B cell (primary cell): ENCODE data around the gene TMIE. TPM values are rescaled to one million over a fixed set of nuclear protein-coding genes. Genes with fewer than 3 reads are reported as not detected.
"Not testable (repeated sequence)": the region's sequence is repeated elsewhere in the genome, so short reads cannot be mapped to it uniquely, and the experiment has no call there.

Source experiments
- ATAC-seq: fragments of 200-7000 bp; cut with Tn5 transposase; one replicate; pipeline ENCODE4 v1.10.0; 2021; ENCODE audit warnings: low read depth, mild to moderate bottlenecking, moderate number of reproducible peaks, moderate library complexity
- CTCF ChIA-PET: fragments of 350-600 bp; sonication (Branson Sonifier 250); formaldehyde crosslinking; loops from one replicate; lab custom pipeline; 2021; ENCODE audit warnings: antibody characterized with exemption, inconsistent platforms; lab: Charles Lee
- POLR2A ChIA-PET: fragments of 350-600 bp; sonication (Branson Sonifier 250); formaldehyde crosslinking; loops from one replicate; lab custom pipeline; 2021; ENCODE audit warnings: antibody characterized with exemption; lab: Charles Lee
- DNase-seq: peaks from one replicate; pipeline ENCODE4 v3.0.0; 2013
- H2AFZ ChIP-seq: 2 replicates; pipeline ENCODE4 v1.6.1; 2012; ENCODE audit warnings: mild to moderate bottlenecking, low read depth, low read length; ENCODE audit not compliant: insufficient read depth, poor library complexity, severe bottlenecking
- H3K27ac ChIP-seq, 2 donors: 1 replicate in 1 of 2; 2 replicates in 1 of 2; pipeline ENCODE4 v1.5.1; 2012 to 2013; ENCODE audit warnings: low read length in 2 of 2, mild to moderate bottlenecking in 2 of 2, moderate library complexity in 1 of 2
- H3K27me3 ChIP-seq, 4 experiments: fragments of 200-600 bp in 1 of 4; sonication (generic) in 1 of 4; replicated peaks in 1 of 4; 1 replicate in 2 of 4; 2 replicates in 2 of 4; pipeline versions ENCODE4 v1.6.1 to v1.7.0; 2013 to 2016; ENCODE audit warnings: low read length in 3 of 4, mild to moderate bottlenecking in 2 of 4, mixed read lengths in 1 of 4, moderate library complexity in 1 of 4; ENCODE audit not compliant: insufficient read depth in 4 of 4, control insufficient read depth in 3 of 4; ENCODE audit errors: control extremely low read depth in 1 of 4
- H3K36me3 ChIP-seq, 2 experiments: replicated peaks in 1 of 2; 1 replicate in 1 of 2; 2 replicates in 1 of 2; pipeline versions ENCODE4 v1.6.1 to v1.7.1; 2013; ENCODE audit warnings: low read length in 1 of 2; ENCODE audit not compliant: insufficient read depth in 2 of 2, control insufficient read depth in 1 of 2; ENCODE audit errors: control extremely low read depth in 1 of 2, extremely low read depth in 1 of 2
- H3K4me1 ChIP-seq, 2 donors: fragments of 200-600 bp in 1 of 2; sonication (generic) in 1 of 2; 1 replicate in 1 of 2; 2 replicates in 1 of 2; pipeline versions ENCODE4 v1.5.1 to v1.6.1; 2013 to 2017; ENCODE audit warnings: low read length in 2 of 2; ENCODE audit not compliant: control insufficient read depth in 2 of 2, insufficient read depth in 2 of 2
- H3K4me2 ChIP-seq: replicated peaks from 2 replicates; pipeline ENCODE3; 2012; ENCODE audit warnings: mild to moderate bottlenecking, low read depth, low read length; ENCODE audit not compliant: poor library complexity, severe bottlenecking
- H3K4me3 ChIP-seq, 5 experiments: fragments of 200-600 bp in 1 of 5; sonication (generic) in 1 of 5; 1 replicate in 3 of 5; 2 replicates in 2 of 5; pipeline versions ENCODE4 v1.5.1 to v1.7.0; 2011 to 2016; ENCODE audit warnings: low read length in 4 of 5, mild to moderate bottlenecking in 4 of 5, low read depth in 2 of 5, control low read depth in 1 of 5, moderate library complexity in 1 of 5; ENCODE audit not compliant: insufficient read depth in 1 of 5; ENCODE audit errors: control extremely low read depth in 1 of 5, extremely low read depth in 1 of 5
- H3K79me2 ChIP-seq: fragments of 200-600 bp; sonication (generic); one replicate; pipeline ENCODE4 v1.6.0; 2016; ENCODE audit warnings: low read length; ENCODE audit not compliant: control insufficient read depth, insufficient read depth
- H3K9ac ChIP-seq: fragments of 200-600 bp; sonication (generic); 2 replicates; pipeline ENCODE4 v1.6.1; 2017; ENCODE audit warnings: mild to moderate bottlenecking, low read length, moderate library complexity
- H3K9me3 ChIP-seq, 3 donors: one replicate each; pipeline versions ENCODE4 v1.6.1 to v1.7.1; 2013; ENCODE audit warnings: low read length in 2 of 3; ENCODE audit not compliant: control insufficient read depth in 2 of 3, insufficient read depth in 1 of 3; ENCODE audit errors: control extremely low read depth in 1 of 3
- H4K20me1 ChIP-seq: 2 replicates; pipeline ENCODE4 v1.6.0; 2012; ENCODE audit warnings: mild to moderate bottlenecking, low read length; ENCODE audit not compliant: insufficient read depth, control insufficient read depth, poor library complexity, severe bottlenecking
- H3K27ac Mint-ChIP-seq: one replicate; pipeline ENCODE4 v1.8.0; 2021; ENCODE audit warnings: mixed read lengths
- H3K27me3 Mint-ChIP-seq: one replicate; pipeline ENCODE4 v1.8.0; 2021; ENCODE audit warnings: mixed read lengths
- H3K4me1 Mint-ChIP-seq: one replicate; pipeline ENCODE4 v1.8.0; 2021; ENCODE audit warnings: mixed read lengths
- H3K4me3 Mint-ChIP-seq: one replicate; pipeline ENCODE4 v1.8.0; 2021; ENCODE audit warnings: mixed read lengths
- H3K9me3 Mint-ChIP-seq: one replicate; pipeline ENCODE4 v1.8.0; 2022; ENCODE audit warnings: mixed read lengths; ENCODE audit not compliant: insufficient read depth
- EZH2 ChIP-seq: IDR thresholded peaks from 2 replicates; pipeline ENCODE4 v1.6.1; 2012; ENCODE audit warnings: borderline replicate concordance, low read depth, mild to moderate bottlenecking, moderate library complexity, low read length; ENCODE audit not compliant: insufficient read depth, poor library complexity, severe bottlenecking
- WGBS: methylation state at CpG from one replicate; pipeline ENCODE4 v1.1.5; 2013; ENCODE audit warnings: missing lambda C conversion rate; ENCODE audit not compliant: insufficient coverage; 5-methylcytosine and 5-hydroxymethylcytosine counted together
- intact Hi-C: fragments of 100-400 bp; cut with micrococcal nuclease; formaldehyde crosslinking; loops from one replicate; pipeline ENCODE4 v1.10.0; 2022
- polyA plus RNA-seq: library from polyadenylated mRNA; depleted of rRNA; stranded (reverse); fragments of >200 nt; gene quantifications from 2 replicates; pipeline ENCODE4 v1.2.3, GENCODE V29; 2012
- total RNA-seq, 2 donors: library from RNA; stranded (reverse); fragments of 120-200 nt in 1 of 2; gene quantifications; 1 replicate in 1 of 2; 2 replicates in 1 of 2; pipeline versions ENCODE4 v1.2.3 to v1.2.4, GENCODE V29; 2013 to 2022
- TF ChIP-seq, protein P1 (sequence below): fragments of 200-600 bp; IDR thresholded peaks from one replicate; pipeline ENCODE4 v1.8.0; 2022; ENCODE audit warnings: antibody characterized with exemption, mild to moderate bottlenecking

TMIE gene
- total and polyA plus RNA-seq, 2 donors (not counting 1 experiment from before 2014, with no cell fraction given): not detected

DNA sequence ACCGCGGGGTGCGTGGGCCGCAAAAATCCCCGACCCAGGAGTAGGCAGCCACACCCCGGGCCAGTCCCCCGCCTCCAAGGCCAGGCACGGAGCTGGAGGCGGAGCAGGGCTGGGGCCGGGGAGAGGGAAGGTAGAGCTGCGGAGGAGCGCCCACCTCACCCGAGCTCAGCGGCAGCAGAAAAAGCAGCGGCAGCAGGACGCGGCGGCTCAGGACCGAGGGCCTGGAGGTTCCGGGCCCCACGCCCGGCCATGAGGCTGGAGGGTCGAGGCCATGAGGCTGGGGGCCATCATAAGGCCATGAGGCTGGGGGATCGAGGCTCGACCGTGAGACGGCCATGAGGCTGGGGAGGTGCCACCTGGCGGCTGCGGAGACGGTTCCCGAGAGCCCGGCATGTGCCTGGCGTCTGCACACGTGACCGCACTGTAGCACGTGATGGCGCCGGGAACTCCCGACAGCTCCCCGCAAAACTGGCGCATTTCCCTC lies 49.4 kb downstream of the TMIE start:
- TF ChIP-seq, protein P1, sequence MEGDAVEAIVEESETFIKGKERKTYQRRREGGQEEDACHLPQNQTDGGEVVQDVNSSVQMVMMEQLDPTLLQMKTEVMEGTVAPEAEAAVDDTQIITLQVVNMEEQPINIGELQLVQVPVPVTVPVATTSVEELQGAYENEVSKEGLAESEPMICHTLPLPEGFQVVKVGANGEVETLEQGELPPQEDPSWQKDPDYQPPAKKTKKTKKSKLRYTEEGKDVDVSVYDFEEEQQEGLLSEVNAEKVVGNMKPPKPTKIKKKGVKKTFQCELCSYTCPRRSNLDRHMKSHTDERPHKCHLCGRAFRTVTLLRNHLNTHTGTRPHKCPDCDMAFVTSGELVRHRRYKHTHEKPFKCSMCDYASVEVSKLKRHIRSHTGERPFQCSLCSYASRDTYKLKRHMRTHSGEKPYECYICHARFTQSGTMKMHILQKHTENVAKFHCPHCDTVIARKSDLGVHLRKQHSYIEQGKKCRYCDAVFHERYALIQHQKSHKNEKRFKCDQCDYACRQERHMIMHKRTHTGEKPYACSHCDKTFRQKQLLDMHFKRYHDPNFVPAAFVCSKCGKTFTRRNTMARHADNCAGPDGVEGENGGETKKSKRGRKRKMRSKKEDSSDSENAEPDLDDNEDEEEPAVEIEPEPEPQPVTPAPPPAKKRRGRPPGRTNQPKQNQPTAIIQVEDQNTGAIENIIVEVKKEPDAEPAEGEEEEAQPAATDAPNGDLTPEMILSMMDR: no peak
- no peak for TF ChIP-seq EZH2
- Histone ChIP-seq H3K9ac (no peak overlapping the region), H2AFZ (no peak overlapping the region), H4K20me1 (no peaks in the 10 kb centered on the region), H3K79me2 (no peaks in the 10 kb centered on the region), H3K27me3 (no peaks in the 10 kb centered on the region), H3K36me3 (no peaks in the 10 kb centered on the region), H3K4me1 (no peaks in the 10 kb centered on the region), H3K9me3 (no peaks in the 10 kb centered on the region), H3K4me3 (no peak overlapping the region), H3K4me2 (no peak overlapping the region), H3K27ac (no peak overlapping the region)
- ChIA-PET CTCF (no interaction called here), POLR2A (no interaction called here)
- 96% methylated on average over 41 of the region's 41 CpGs for WGBS
- Mint-ChIP-seq H3K9me3 (no peaks in the 10 kb centered on the region), H3K4me3 (no peak overlapping the region), H3K27me3 (no peaks in the 10 kb centered on the region), H3K4me1 (no peaks in the 10 kb centered on the region), H3K27ac (no peak overlapping the region)
- intact Hi-C loops: no loop called here
- ATAC-seq (no peak), DNase-seq (no peak)

DNA sequence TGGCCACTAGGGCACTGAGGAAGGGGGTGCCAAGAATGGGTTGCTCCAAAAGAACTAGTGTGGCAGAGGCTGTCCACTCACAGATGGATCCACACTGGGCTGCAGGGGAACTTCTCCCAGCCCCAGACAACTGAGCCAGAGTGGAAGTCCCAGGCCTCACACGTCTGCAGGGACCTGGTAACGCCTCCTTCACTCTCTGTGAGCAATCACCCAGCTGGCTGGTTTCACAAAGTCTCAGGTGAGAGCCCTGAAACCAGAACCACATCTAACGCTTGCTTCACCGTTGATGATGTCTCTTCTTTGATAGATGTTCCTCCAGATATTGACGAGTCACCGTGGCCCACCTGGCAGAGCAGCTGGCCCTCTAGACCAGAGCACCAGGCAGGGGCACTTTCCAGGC lies 51.9 kb downstream of the TMIE start:
- ATAC-seq, H3K27ac ChIP-seq, H3K4me1 Mint-ChIP-seq, H4K20me1 ChIP-seq, H3K27me3 ChIP-seq, H3K9me3 Mint-ChIP-seq, H3K4me1 ChIP-seq, H3K4me3 Mint-ChIP-seq, POLR2A ChIA-PET, H3K4me2 ChIP-seq, H3K9ac ChIP-seq, H3K79me2 ChIP-seq, H3K27ac Mint-ChIP-seq, H3K27me3 Mint-ChIP-seq, H3K4me3 ChIP-seq, H2AFZ ChIP-seq, DNase-seq, H3K9me3 ChIP-seq, intact Hi-C loops, CTCF ChIA-PET, H3K36me3 ChIP-seq: not testable (repeated sequence)
- WGBS: 78% methylated on average over 6 of the region's 6 CpGs
